Measurements from ENCODE around the gene RANBP2.

DNA sequence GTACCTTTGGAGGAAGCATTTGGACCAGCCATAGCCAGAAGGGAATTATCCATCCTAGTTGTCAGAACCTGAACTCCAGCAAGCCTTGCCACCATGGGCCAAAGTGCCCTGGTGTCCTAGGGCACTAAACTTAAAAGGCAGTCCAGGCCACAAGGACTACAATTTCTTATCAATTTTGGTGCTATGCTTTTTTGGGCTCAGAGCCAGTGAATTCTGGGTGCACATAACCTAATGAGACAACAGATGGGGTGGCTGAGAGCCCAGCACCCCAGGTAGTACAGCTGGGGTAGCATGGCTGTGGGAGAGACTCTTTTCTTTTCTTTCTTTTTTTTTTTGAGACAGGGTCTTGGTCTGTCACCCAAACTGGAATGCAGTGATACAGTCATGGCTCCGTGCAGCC is 14.4 kb upstream of the RANBP2 start:
- TF ChIP-seq, protein P1, sequence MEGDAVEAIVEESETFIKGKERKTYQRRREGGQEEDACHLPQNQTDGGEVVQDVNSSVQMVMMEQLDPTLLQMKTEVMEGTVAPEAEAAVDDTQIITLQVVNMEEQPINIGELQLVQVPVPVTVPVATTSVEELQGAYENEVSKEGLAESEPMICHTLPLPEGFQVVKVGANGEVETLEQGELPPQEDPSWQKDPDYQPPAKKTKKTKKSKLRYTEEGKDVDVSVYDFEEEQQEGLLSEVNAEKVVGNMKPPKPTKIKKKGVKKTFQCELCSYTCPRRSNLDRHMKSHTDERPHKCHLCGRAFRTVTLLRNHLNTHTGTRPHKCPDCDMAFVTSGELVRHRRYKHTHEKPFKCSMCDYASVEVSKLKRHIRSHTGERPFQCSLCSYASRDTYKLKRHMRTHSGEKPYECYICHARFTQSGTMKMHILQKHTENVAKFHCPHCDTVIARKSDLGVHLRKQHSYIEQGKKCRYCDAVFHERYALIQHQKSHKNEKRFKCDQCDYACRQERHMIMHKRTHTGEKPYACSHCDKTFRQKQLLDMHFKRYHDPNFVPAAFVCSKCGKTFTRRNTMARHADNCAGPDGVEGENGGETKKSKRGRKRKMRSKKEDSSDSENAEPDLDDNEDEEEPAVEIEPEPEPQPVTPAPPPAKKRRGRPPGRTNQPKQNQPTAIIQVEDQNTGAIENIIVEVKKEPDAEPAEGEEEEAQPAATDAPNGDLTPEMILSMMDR (IDR thresholded peaks at IDR 0.05), result no peak
- no peak for TF ChIP-seq POLR2A (IDR thresholded peaks at IDR 0.05)
- no peak for TF ChIP-seq POLR2AphosphoS5 (IDR thresholded peaks at IDR 0.05)
